HepG2 (cell line): ENCODE measurements around the gene IL24. TPM values are rescaled to one million over a fixed set of nuclear protein-coding genes. Genes with fewer than 3 reads are reported as not detected.

Experiments used
- AHR ChIP-seq: IDR thresholded peaks from 2 replicates; pipeline ENCODE4 v1.6.1; 2018; ENCODE audit warnings: missing genetic modification reagents, missing compliant biosample characterization
- ARID3A ChIP-seq: IDR thresholded peaks from 2 replicates; pipeline ENCODE4 v1.6.1; 2012; ENCODE audit warnings: low read depth, low read length, improper control_type of control experiment
- ATF7 ChIP-seq, 2 experiments: fragments of 450-650 bp in 1 of 2; sonication (generic) in 1 of 2; formaldehyde crosslinking in 1 of 2; IDR thresholded peaks; 2 replicates each; pipeline versions ENCODE4 v1.4.0 to v1.6.1; 2016 to 2020; ENCODE audit warnings: antibody characterized with exemption in 1 of 2, mild to moderate bottlenecking in 1 of 2, missing genetic modification reagents in 1 of 2
- CCDC6 ChIP-seq: sonication (generic); formaldehyde crosslinking; IDR thresholded peaks from 2 replicates; pipeline ENCODE4 v1.8.1; 2022; ENCODE audit warnings: mild to moderate bottlenecking, missing genetic modification reagents, moderate library complexity
- CENPT ChIP-seq: sonication (generic); formaldehyde crosslinking; IDR thresholded peaks from 2 replicates; pipeline ENCODE4 v1.8.0; 2022; ENCODE audit warnings: low read depth, mild to moderate bottlenecking, moderate library complexity, missing genetic modification reagents
- CSRNP2 ChIP-seq: sonication (generic); formaldehyde crosslinking; conservative IDR thresholded peaks from 2 replicates; pipeline ENCODE4 v1.8.0; 2022; ENCODE audit warnings: low read depth, missing genetic modification reagents
- DNMT1 ChIP-seq: sonication (generic); formaldehyde crosslinking; IDR thresholded peaks from 2 replicates; pipeline ENCODE4 v1.5.1; 2020; ENCODE audit warnings: mild to moderate bottlenecking, missing genetic modification reagents
- FOXC1 ChIP-seq: sonication (generic); formaldehyde crosslinking; IDR thresholded peaks from 2 replicates; pipeline ENCODE4 v1.8.0; 2022; ENCODE audit warnings: mild to moderate bottlenecking, missing genetic modification reagents, borderline replicate concordance
- HMG20A ChIP-seq: IDR thresholded peaks from 2 replicates; pipeline ENCODE4 v1.6.1; 2016; ENCODE audit warnings: borderline replicate concordance
- KDM2A ChIP-seq: sonication (generic); formaldehyde crosslinking; IDR thresholded peaks from 2 replicates; pipeline ENCODE4 v1.4.0; 2020; ENCODE audit warnings: low read depth, missing genetic modification reagents, borderline replicate concordance
- MTF1 ChIP-seq: sonication (generic); formaldehyde crosslinking; IDR thresholded peaks from 2 replicates; pipeline ENCODE4 v1.5.0; 2020; ENCODE audit warnings: missing genetic modification reagents
- RNF219 ChIP-seq: sonication (generic); formaldehyde crosslinking; IDR thresholded peaks from 2 replicates; pipeline ENCODE4 v1.5.0; 2020; ENCODE audit warnings: mild to moderate bottlenecking, missing genetic modification reagents
- THAP7 ChIP-seq: sonication (generic); formaldehyde crosslinking; IDR thresholded peaks from 2 replicates; pipeline ENCODE4 v1.8.1; 2023; ENCODE audit warnings: mild to moderate bottlenecking, missing genetic modification reagents
- ZBTB10 ChIP-seq: sonication (generic); formaldehyde crosslinking; IDR thresholded peaks from 2 replicates; pipeline ENCODE4 v1.4.0; 2020; ENCODE audit warnings: missing genetic modification reagents, borderline replicate concordance
- ZBTB34 ChIP-seq: sonication (generic); formaldehyde crosslinking; IDR thresholded peaks from 2 replicates; pipeline ENCODE4 v1.8.0; 2022; ENCODE audit warnings: mild to moderate bottlenecking, missing genetic modification reagents
- ZNF17 ChIP-seq: sonication (generic); formaldehyde crosslinking; IDR thresholded peaks from 2 replicates; pipeline ENCODE4 v1.5.0; 2020; ENCODE audit warnings: mild to moderate bottlenecking, missing genetic modification reagents
- ZNF235 ChIP-seq: sonication (generic); formaldehyde crosslinking; IDR thresholded peaks from 2 replicates; pipeline ENCODE4 v1.8.1; 2023; ENCODE audit warnings: mild to moderate bottlenecking, missing genetic modification reagents, borderline replicate concordance
- ZNF614 ChIP-seq: IDR thresholded peaks from 2 replicates; pipeline ENCODE4 v1.6.1; 2018; ENCODE audit warnings: missing biosample characterization, missing genetic modification reagents, inconsistent platforms, borderline replicate concordance
- ZNF713 ChIP-seq: sonication (generic); formaldehyde crosslinking; IDR thresholded peaks from 2 replicates; pipeline ENCODE4 v1.4.0; 2020; ENCODE audit warnings: mild to moderate bottlenecking, missing genetic modification reagents
- polyA plus RNA-seq, 8 experiments: library from polyadenylated mRNA; depleted of rRNA in 3 of 8; stranded (reverse) in 7 of 8; unstranded in 1 of 8; fragments of >200 nt; fragmentation: Illumina TruSeq in 4 of 8; extraction: Trizol in 4 of 8; gene quantifications; 2 replicates each; pipeline versions ENCODE4 v1.2.1 to v1.2.3, GENCODE V29; 2011 to 2016; ENCODE audit warnings: low read depth in 4 of 8, missing spikeins in 1 of 8, mixed read lengths in 1 of 8; ENCODE audit not compliant: insufficient read depth in 1 of 8
- total RNA-seq, 5 experiments: library from RNA; depleted of rRNA; stranded (reverse); fragments of >200 nt; fragmentation: Illumina TruSeq; extraction: Trizol; gene quantifications; 2 replicates each; pipeline ENCODE4 v1.2.3, GENCODE V29; 2016; ENCODE audit warnings: low read depth in 1 of 5

Gene IL24
- total and polyA plus RNA-seq, 2 of the 13 experiments (the other 11 are each of a cell fraction or from before 2014, with no cell fraction given) = not detected

- TF ChIP-seq RNF219 (CRISPR knock-in tag) (no peak), ZNF17 (no peak), DNMT1 (CRISPR knock-in tag) (no peak), ZBTB34 (CRISPR knock-in tag) (no peak), ATF7 (IDR thresholded peaks at IDR 0.05) (no peak), ATF7 (CRISPR knock-in tag; IDR thresholded peaks at IDR 0.05) (no peak), AHR (CRISPR knock-in tag) (no peak), ZNF235 (CRISPR knock-in tag) (no peak), FOXC1 (CRISPR knock-in tag) (0 out of 2 replicates have a peak, but pooled peaks have one; percentile 24), ZNF614 (0 out of 2 replicates have a peak, but pooled peaks have one; percentile 32), MTF1 (CRISPR knock-in tag) (no peak), ZBTB10 (no peak), CSRNP2 (CRISPR knock-in tag) (no peak), THAP7 (CRISPR knock-in tag) (no peak), HMG20A (CRISPR knock-in tag) (no peak), ARID3A (no peak), KDM2A (CRISPR knock-in tag) (peak; percentile 75; the same call in 1 of the 2 replicates), CENPT (no peak), CCDC6 (CRISPR knock-in tag) (0 out of 2 replicates have a peak, but pooled peaks have one; percentile 42), ZNF713 (no peak)
These were observed 38.3 kb downstream of the IL24 start (continued) for GRCh38 chr1:206935491-206936067.
